IPS DF 6.9 (cell line): Measurements from ENCODE around the gene ZC3H6.

Source experiments
- DNase-seq: peaks from one replicate; pipeline ENCODE4 v3.0.0-alpha.2; 2013; ENCODE audit warnings: low read depth, low spot score
- H3K27ac ChIP-seq: one replicate; pipeline ENCODE4 v1.5.1; 2013; ENCODE audit warnings: low read length, control low read depth
- H3K27me3 ChIP-seq: 2 replicates; pipeline ENCODE4 v1.6.1; 2013; ENCODE audit warnings: mild to moderate bottlenecking, low read length; ENCODE audit not compliant: control insufficient read depth, insufficient read depth
- H3K36me3 ChIP-seq: 2 replicates; pipeline ENCODE4 v1.6.1; 2013; ENCODE audit warnings: low read length; ENCODE audit not compliant: control insufficient read depth, insufficient read depth
- H3K4me1 ChIP-seq: 2 replicates; pipeline ENCODE4 v1.6.1; 2013; ENCODE audit warnings: low read length; ENCODE audit not compliant: control insufficient read depth, insufficient read depth
- H3K4me3 ChIP-seq: 2 replicates; pipeline ENCODE4 v1.5.1; 2013; ENCODE audit warnings: mild to moderate bottlenecking, low read length
- H3K9me3 ChIP-seq: 2 replicates; pipeline ENCODE4 v1.6.1; 2013; ENCODE audit warnings: low read length, inconsistent platforms; ENCODE audit not compliant: control insufficient read depth, insufficient read depth
- WGBS: extraction: QIAGEN DNeasy Blood & Tissue Kit; methylation state at CpG from one replicate; pipeline ENCODE4 v1.1.7; 2013; ENCODE audit warnings: mixed read lengths, missing lambda C conversion rate; ENCODE audit not compliant: insufficient read length, insufficient coverage; 5-methylcytosine and 5-hydroxymethylcytosine counted together

Gene ZC3H6

GRCh38 chr2:112254466-112255240 is 20.7 kb upstream of the ZC3H6 start, which contains the start of gene ZC3H8:
Gene ZC3H8 (minus strand): TSS chr2:112255042. CDS start chr2:112254981, 61 bp downstream.
- no peaks in the 10 kb centered on the region for H3K9me3 ChIP-seq
- no peaks in the 10 kb centered on the region; the same call in 1 of the 2 replicates for H3K4me1 ChIP-seq
- WGBS, result no CpG with 5 or more reads among the region's 68 CpGs
- no peaks in the 10 kb centered on the region for H3K27me3 ChIP-seq
- H3K27ac ChIP-seq, result no peak within 1 kb of the TSS
- DNase-seq, result peak; percentile 73
- H3K4me3 ChIP-seq, result peak within 1 kb of the TSS; percentile 82
- H3K36me3 ChIP-seq, result no peaks in the 10 kb centered on the region

DNA sequence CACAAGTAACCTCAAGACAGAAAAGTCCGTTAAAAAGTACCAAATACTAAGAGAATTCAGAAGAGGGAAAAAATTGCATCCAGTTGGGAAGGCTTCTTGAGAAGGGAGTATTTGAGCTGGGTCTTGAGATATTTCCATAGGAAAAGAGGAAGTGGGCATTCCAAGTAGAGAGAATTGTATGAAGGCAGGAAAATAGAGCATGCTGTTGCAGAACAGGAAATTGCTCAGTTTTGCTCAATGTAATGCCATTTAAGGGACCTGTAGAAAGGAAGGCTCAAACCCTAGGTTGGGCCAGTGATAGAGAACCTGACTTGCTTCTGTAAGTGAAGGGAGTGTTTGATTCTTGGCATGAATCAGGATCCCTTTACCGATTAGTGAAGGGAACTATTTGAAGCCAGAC is 19.5 kb upstream of the ZC3H6 start:
- Histone ChIP-seq H3K4me3 (no peak overlapping the region), H3K4me1 (no peaks in the 10 kb centered on the region; the same call in 1 of the 2 replicates), H3K9me3 (no peaks in the 10 kb centered on the region), H3K27ac (no peak overlapping the region), H3K36me3 (no peaks in the 10 kb centered on the region), H3K27me3 (no peaks in the 10 kb centered on the region)
- WGBS, result no CpG with 5 or more reads among the region's 2 CpGs
- DNase-seq, result no peak

GRCh38 chr2:112256654-112257053 is 18.7 kb upstream of the ZC3H6 start:
- WGBS, result no CpG with 5 or more reads among the region's 2 CpGs
- H3K9me3 ChIP-seq, result no peaks in the 10 kb centered on the region
- no peak overlapping the region for H3K27ac ChIP-seq
- H3K4me1 ChIP-seq, result no peaks in the 10 kb centered on the region; the same call in 1 of the 2 replicates
- H3K36me3 ChIP-seq, result no peaks in the 10 kb centered on the region
- no peak overlapping the region for H3K4me3 ChIP-seq
- DNase-seq, result no peak
- H3K27me3 ChIP-seq, result no peaks in the 10 kb centered on the region

- Histone ChIP-seq H3K36me3 (no peaks in the 10 kb centered on the region), H3K27ac (no peak overlapping the region), H3K4me1 (no peaks in the 10 kb centered on the region; the same call in 1 of the 2 replicates), H3K4me3 (no peak overlapping the region), H3K9me3 (peaks cover under 1% of the 10 kb centered on the region; the same call in 1 of the 2 replicates), H3K27me3 (no peaks in the 10 kb centered on the region)
- WGBS, result no CpG with 5 or more reads among the region's 4 CpGs
- DNase-seq, result no peak
Observed at GRCh38 chr2:112257575-112257974, 17.8 kb upstream of the ZC3H6 start.

- Histone ChIP-seq H3K36me3 (no peaks in the 10 kb centered on the region), H3K27me3 (no peaks in the 10 kb centered on the region), H3K4me3 (no peak overlapping the region), H3K4me1 (no peaks in the 10 kb centered on the region; the same call in 1 of the 2 replicates), H3K9me3 (peaks cover 1% of the 10 kb centered on the region; the same call in 1 of the 2 replicates), H3K27ac (no peak overlapping the region)
- peak; percentile 85 for DNase-seq
- no CpG with 5 or more reads among the region's 15 CpGs for WGBS
Observed at GRCh38 chr2:112259509-112260294, 15.7 kb upstream of the ZC3H6 start.

- no CpG with 5 or more reads among the region's 3 CpGs for WGBS
- Histone ChIP-seq H3K4me3 (no peak overlapping the region), H3K9me3 (peaks cover 1% of the 10 kb centered on the region; the same call in 1 of the 2 replicates), H3K4me1 (no peaks in the 10 kb centered on the region; the same call in 1 of the 2 replicates), H3K36me3 (no peaks in the 10 kb centered on the region), H3K27ac (no peak overlapping the region), H3K27me3 (no peaks in the 10 kb centered on the region)
- DNase-seq, result no peak
Observed at GRCh38 chr2:112260295-112260625, 15.1 kb upstream of the ZC3H6 start.

- no peak overlapping the region for H3K27ac ChIP-seq
- H3K27me3 ChIP-seq, result no peaks in the 10 kb centered on the region
- DNase-seq, result no peak
- no peaks in the 10 kb centered on the region; the same call in 1 of the 2 replicates for H3K4me1 ChIP-seq
- H3K9me3 ChIP-seq, result peaks cover 1% of the 10 kb centered on the region; the same call in 1 of the 2 replicates
- no peak overlapping the region for H3K4me3 ChIP-seq
- no peaks in the 10 kb centered on the region for H3K36me3 ChIP-seq
Observed at GRCh38 chr2:112262876-112263275, 12.5 kb upstream of the ZC3H6 start.

GRCh38 chr2:112268547-112268946 is 6.8 kb upstream of the ZC3H6 start:
- Histone ChIP-seq H3K9me3 (no peaks in the 10 kb centered on the region), H3K4me3 (no peak overlapping the region), H3K27me3 (no peaks in the 10 kb centered on the region), H3K27ac (no peak overlapping the region), H3K4me1 (no peaks in the 10 kb centered on the region), H3K36me3 (no peaks in the 10 kb centered on the region)
- no CpG with 5 or more reads among the region's 1 CpG for WGBS
- no peak for DNase-seq

DNA sequence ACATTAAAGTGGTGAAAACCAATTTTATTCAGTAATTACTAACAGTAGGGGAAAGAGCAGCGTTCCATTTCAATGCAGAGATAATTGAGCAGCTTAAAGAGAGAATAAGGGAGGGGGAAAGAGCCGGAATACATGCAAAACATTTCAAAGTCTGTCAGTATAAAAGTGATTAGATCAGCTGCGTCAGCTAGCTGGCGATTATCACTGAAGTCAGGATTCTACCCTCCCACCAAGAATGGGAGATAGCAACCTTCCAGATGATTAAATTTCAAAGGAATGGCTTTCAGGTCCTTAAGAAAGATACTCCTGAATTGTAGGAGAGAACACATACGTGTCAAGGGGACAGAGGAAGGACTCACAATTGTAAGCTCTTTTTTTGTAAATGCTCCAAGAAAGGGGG is 2.7 kb upstream of the ZC3H6 start:
- no CpG with 5 or more reads among the region's 5 CpGs for WGBS
- no peaks in the 10 kb centered on the region for H3K27me3 ChIP-seq
- no peaks in the 10 kb centered on the region for H3K9me3 ChIP-seq
- H3K4me3 ChIP-seq, result no peak overlapping the region
- no peaks in the 10 kb centered on the region for H3K36me3 ChIP-seq
- no peak for DNase-seq
- H3K27ac ChIP-seq, result no peak overlapping the region
- H3K4me1 ChIP-seq, result no peaks in the 10 kb centered on the region

DNA sequence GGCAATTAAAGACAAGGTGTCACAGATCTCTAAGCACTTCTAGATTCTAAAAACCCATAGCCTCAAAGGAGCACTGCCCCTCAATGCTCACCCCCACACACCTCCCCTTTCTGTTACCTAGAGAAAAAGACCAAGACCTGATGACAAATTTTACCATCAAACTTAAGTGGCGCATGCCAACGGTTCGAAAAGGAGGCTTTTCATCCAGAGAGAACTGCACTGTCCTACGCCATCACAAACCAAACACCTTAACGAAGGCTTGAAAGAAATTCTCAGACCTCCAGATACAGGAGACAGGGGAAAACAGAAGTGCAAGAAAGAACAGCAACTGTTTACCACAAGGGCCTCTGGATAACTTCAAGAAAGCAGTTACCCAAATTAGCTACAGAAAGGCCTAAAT is 2.0 kb upstream of the ZC3H6 start:
- no peak overlapping the region for H3K4me3 ChIP-seq
- no peak overlapping the region for H3K27ac ChIP-seq
- H3K9me3 ChIP-seq, result no peaks in the 10 kb centered on the region
- no peaks in the 10 kb centered on the region for H3K27me3 ChIP-seq
- no peaks in the 10 kb centered on the region for H3K36me3 ChIP-seq
- DNase-seq, result no peak
- no peaks in the 10 kb centered on the region for H3K4me1 ChIP-seq
- WGBS, result no CpG with 5 or more reads among the region's 5 CpGs
